SHP77 (cell line): ENCODE data around the gene ZBTB7B.

ENCODE experiments used
- DNase-seq, 2 experiments: peaks; one replicate each; lab custom pipeline; 2025; lab: John Stamatoyannopoulos, UW

ZBTB7B gene

DNA sequence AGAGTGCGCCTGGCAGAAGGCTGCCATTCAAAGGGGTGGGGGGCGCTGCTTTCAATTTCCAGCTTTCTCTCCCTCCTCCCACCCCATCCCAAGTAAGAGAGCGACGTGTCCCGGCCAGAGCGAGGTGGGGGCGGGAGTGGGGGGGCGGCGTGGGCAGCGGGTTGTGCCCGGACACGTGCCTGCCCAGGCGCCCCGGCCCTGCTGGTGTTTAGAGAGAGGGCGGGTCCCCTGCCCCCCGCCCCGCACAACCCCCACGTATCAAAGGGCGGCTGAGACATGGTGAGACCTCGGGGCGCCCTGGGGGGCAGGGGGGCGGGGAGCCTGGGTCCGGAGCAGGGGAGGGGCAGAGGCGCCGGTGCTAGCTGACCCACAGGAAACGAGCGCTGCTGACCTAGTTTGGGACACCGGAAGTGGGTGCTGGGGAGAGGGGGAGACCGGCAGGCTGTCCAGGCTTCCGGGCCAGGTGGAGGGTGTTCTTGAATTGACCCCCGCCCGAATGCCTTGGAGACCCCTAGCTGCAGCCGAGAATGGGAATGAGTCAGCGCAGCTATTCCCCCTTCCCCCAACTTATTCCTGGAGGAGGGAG, 1.3 kb downstream of the ZBTB7B start:
- peak; percentile 72 to 91 for DNase-seq

DNA sequence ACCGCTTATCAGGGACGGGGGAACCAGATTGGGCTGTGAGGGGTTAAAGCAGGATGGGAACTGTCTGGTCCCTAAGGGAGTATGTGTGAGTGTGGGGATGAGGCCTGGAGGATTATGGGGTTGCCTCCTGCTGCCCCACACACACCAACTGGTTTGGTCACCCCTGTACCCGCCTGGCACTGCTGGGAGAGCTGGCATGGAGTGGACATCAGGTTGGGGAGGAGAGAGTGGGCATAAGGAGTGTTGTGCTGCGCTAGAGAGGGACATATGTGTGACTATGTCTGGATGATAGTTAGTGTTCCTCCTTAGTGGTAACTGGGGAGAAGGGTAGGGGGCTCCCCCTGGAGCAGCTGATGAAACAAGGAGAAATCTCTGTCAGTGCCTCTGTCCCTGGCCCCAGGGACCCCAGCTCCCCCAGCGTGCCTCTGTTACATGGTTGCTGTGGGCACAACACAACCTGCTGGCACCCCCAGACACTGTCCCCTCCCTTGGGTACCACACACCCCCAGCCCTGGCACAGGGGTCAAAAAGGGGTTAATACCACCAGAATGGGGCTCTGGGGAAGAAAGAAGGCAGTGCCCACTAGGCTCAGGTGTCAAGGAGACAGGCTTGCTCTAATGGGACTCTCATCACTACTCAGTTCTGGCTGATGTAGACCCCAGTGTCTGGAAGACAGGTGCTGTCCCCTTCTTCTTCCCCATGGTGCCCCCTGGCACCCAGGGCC, 1.9 kb downstream of the ZBTB7B start:
- no peak for DNase-seq

DNA sequence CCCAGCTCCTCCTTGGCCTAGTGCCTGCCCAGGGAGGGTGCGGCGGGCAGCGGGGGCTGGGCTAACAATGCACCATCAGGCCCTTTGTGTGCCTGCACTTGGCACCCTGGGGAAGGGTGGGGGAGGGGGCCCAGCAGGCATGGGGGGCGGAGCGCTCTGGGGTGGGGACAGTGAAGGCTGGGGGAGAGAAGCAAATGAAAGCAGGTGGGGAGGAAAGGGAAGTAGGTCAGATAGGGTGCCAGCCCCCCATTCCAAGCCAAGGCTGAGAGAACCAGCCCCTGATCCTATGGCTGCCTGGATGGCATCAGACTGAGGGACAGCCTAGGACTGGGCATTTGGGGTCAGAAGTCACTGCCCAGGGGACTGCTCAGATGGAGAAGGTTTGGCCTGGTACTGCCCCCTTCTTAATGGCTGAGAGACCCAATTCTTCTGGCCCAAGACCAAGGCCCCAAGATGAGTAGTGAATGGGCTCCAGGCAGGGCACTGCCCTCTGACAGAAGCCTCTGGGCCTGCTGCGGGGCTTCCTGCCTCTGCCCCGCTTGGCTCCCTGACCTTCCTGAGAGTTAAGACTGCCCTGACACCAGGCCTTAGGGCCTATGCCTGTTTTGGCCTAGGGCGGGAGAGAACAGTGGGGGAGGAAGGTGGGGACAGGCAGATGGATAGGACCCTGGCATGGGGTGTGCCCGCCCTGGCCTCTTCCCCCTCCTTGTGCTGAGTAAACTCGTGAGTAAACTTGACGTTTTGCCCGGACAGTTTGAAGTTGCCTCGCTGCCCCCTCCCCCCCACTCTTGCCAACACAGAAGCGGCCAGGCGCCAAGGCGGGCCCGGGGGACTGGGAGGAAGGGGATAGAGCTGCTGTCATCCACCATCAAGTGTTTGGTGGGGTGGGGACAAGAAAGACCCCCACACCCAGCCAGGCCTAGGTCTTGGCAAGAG, 2.7 kb downstream of the ZBTB7B start:
- no peak for DNase-seq

DNA sequence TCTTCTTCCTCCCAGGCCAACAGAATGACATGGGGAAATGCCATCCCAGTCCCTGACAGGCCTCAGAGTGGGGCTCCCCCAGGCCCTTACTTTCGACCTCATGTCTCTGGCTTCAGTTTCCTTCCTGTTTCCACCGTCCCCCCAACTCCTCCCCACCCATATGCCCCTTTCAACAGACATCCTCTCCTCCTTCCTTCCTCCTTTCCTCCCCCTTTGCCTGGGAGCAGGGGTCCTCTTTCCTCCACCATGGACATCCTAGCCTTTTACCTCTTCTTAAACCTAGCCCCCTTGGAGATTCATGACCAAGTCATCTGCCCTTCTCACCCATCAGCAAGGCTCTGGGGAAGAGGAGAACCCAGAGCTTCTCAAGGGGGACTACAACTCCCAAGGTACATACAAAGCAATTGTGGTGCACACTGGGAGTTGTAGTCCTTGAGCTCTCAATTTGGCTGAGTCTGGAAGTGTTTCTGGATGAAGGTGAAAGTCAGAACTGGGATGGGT, 4.0 kb downstream of the ZBTB7B start:
- DNase-seq, result peak; percentile 12 to 47

DNA sequence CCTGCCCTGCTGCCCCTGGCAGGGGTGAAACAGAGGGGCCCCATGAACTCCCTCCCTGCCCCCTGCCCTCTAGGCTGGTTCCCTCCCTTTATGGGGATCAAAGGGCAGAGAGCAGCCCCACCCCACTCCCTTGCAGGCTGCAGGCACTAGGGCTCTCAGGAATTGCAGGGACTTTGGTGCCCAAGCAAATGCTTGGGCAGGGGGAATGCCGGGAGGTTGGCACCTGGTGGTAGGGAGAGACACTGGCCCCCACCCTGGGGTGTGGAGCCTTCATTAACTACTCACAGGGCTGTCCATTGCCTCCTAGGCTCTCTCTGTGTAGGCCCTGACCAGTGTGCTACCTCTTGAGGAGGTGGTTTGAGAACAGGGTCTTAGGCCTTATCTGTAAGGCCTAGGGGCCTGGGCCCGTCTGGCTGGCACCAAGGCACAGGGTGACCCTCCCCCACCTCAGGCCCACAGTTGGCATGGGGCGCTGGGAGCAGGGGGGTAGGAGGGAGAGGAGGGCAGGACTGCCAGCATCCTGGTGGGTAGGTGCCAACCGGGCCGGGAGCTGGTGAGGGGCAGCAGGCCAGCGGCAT, 4.7 kb downstream of the ZBTB7B start:
- no peak for DNase-seq

DNA sequence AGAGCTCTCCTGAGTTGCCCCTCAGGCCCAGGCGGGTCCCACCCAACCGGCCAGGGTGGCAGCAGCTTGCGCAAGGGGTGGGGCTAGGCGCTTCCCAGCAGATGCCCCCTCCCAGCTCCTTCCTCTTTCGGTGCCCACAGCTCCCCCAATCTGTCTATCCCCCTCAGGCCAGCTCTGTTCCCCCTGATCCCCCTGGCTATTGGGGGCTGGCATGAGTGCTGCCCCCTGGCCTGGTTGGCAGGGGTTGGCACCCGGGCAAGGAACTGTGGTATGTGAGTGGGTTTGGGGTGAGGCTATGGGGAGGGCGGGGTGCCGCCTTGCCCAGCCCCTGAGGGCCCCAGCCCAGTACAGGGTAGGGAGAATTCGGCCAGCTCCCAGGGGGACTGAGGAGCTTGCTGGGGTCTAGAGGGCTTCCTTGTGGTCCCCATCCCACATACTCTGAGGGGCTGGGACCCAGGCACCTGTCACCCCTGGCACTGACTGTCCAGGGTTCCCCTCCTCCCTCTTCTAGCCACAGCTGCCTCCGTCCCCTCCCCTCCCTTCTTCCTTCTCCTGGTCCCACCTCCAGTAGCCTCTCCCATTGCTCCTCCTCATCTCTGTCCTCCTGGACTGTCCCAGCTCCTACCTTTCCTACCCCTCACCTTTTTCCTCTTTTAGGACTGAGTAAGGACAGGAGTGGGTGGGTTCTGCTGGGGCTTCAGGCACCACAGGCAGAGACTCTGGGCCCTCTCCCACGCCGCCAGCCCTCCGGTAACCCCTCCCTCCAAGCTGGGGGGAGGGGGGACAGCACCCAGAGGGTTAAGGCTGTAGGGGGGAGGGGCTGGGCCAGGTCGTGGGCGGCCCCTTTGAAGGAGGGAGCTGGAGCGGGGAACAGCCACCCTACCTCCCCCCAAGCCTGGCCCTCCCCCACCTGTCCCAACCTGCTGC, 5.7 kb downstream of the ZBTB7B start:
- no peak for DNase-seq

DNA sequence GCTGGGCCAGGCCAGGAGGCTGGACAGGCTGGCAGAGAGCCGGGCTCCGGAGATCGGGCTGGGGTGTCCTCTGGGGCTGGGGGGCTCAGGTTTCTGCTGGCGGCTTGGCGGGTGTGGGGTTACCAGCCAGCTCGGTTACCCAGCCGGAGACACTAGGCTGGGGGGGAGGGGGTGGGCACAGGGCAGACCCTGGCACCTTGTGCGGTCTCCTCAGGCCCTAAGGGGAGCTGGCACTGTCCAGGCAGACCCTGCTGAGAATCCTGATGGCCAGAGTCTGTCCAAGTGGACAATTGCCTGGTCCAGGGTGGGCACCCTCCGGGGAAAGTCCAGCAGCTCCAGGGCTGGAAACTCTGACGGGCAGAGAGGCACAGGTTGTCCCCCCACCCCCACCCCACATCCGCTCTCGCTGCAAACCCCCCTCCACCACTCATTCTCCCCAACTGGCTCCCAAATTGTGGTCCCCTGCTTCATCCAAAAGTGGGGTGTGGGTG, 6.7 kb downstream of the ZBTB7B start:
- DNase-seq, result no peak

DNA sequence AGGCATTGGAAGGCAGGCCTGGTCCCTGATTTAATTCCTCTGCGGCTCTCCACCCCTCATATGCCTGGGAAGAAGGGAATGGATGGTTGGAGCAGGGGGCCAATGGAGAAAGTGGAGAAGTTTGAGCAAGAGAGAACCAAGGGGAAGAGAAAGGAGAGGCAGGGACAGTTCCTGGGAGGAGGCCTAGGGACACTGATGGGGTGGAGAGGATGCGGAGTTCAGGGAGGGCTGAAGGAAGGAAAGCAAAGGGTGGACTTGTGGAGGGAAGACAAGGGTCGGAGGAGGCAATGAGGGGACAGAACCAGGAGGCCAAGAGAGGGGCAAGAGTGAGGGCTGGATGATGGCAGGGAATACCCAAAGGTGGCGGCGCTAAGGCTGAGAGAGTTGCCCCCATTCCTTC, 7.1 kb downstream of the ZBTB7B start:
- no peak for DNase-seq

DNA sequence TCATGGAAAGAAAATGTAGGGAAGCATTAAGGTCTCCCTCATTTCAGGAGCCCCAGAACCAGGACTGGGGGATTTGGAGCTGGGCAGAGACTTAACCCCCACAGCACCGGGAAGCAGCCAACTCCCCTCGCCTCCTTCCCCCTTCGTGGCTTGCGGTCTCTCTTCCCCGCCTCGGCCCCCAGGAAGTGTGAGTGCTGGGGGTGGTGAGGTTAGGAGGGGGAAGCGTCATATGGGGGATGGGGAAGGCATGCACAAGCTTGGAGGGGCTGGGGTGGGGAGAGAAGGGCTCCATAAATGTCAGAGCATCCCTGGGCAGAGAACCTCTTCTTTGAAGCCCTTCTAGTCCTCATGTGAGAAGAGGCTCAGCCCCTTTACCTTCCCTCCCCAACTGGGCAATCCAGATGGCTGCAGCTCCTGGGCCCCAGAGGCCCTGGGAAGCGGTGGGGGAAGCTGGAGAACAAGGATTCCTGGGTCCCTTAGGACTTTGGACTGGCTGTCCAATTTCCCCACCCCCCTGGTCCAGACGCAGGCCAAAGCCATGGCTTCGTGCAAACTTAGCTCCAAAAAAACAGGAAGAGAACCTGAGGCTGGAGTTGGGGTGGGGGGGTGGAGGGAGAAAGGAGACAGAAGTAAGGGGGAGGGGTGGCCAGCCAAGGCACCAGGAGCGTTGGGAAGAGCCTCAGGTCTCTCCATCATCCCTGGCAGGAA, 7.8 kb downstream of the ZBTB7B start:
- no peak for DNase-seq

DNA sequence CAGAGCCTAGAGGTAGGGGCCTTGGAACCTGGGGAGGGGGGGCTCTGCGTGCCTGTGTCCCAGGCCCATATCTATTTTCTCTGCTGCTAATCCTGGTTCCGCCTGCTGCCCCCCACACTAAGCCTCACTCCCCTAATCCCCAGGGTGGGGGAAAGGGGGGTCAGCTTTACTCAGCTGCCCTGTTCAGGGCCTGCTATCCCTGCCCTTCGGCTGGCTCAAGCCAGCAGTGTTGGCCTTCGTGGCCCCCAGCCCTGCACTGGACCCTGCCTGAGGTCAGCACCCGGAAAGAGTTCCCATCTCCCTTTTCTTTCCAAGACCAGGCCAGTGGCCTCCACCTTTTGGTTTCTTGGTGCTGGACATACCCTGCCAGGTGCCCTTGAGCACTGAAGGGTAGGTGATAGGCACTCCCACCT, 8.4 kb downstream of the ZBTB7B start:
- no peak for DNase-seq

DNA sequence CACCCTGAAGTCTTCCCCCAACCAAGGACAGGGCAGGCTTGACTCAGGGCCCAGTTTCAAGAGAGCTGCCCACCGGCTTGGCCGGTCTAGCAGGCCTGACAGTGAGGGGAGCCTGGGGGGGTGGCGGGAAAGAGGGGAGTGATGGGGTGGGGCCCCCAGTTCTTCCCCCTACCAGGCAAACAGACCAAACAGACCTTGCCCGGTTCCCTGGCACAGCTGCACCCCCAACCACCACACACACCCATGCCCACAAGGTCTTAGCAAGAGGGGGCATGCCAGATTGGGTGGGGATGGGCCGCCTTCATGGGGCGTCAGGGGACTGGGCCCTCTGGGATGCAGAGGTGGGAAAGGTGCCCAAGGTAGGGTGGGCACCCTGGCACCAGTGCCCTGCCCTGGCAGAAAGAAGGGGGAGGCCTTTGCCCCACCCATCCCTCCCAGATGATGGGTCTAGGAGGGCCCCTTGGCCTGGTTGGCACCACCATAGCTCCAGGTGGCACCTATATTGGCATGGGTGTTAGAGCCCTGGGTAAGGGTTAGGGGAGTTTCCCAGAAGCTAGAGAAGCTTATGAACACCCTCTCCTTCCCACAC, 8.9 kb downstream of the ZBTB7B start:
- DNase-seq, result no peak

DNA sequence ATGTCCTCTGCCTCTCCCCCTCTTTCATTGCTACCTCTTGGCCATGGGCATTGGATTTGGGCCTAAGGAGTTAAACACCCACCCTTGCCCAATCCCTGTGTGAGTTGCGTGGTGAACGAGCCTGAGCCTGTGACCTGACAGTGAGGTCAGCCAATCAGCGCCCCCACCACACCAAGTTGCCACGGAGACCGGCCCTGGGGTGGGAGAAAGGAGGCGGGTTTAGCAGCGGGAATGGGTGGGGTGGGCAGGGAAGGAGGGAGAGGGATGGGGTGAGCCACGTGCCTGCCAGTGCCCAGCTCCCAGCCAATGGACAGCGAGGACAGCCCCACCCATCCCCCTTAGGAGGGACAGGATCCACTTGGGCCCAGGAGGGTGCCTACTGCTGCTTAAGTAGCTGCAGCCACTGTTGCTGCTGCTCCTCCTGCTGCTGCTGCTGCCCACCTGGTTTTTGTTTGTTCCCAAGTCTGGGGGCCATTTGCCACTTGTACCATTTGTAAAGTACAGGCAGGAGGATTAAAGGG, 9.5 kb downstream of the ZBTB7B start:
- no peak for DNase-seq

DNA sequence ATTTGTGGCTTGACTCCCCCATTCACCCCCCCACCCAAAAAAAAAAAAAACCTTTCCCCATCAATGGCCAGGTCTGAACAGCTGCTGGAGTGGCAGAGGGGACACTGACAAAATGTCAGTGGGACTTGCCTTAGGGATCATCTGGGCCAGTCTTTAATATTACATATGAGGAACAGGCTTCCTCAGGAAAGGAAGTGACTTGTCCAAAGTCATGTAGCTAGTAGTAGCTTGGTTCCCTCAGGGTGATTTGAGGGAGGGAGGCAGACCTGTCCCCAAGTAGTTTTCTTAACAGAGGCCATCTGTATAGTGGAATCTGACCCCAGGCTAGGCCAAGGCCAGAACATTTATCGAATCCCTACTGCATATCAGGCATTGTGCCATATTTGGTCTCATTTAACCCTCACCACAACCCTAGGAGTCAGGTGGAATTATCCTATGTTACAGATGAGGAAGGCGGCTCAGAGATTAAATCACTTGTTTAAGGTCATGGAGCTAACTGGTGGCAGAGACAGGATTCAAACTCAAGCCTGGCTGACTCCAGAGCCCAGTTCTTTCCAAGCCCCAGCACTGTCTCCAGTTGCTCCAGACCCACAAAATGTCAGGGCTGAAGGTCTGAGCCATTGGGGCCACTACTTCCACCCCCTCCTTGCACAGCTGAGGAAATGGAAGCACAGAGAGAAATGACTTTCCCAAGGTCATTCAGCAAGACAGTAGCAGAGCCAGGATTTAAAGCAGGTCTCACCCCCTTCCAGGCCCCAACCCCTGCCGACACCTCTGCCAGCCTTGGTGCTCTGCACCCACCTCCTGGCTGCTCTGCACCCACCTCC, 10.4 kb downstream of the ZBTB7B start:
- DNase-seq, result no peak

DNA sequence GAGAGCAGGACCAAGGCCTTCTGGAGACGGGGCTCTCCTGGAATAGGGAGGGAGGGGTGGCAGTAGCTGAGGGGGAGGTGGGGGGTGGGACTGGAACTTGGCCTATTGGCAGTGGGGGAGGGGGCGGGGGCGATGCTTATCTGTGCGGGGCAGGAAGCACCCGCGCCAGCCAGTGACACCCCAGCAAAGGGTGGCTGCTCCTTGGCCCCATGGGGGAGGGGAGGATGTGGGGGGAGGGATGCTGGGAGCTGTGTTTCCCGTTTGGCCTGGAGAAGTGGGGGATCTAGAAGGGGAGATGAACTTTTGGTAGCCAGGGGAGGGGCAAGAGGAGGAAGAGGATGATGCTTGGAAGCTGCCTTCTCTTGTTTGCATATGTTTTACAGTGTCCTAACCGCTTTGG, 11.0 kb downstream of the ZBTB7B start:
- DNase-seq, result no peak

DNA sequence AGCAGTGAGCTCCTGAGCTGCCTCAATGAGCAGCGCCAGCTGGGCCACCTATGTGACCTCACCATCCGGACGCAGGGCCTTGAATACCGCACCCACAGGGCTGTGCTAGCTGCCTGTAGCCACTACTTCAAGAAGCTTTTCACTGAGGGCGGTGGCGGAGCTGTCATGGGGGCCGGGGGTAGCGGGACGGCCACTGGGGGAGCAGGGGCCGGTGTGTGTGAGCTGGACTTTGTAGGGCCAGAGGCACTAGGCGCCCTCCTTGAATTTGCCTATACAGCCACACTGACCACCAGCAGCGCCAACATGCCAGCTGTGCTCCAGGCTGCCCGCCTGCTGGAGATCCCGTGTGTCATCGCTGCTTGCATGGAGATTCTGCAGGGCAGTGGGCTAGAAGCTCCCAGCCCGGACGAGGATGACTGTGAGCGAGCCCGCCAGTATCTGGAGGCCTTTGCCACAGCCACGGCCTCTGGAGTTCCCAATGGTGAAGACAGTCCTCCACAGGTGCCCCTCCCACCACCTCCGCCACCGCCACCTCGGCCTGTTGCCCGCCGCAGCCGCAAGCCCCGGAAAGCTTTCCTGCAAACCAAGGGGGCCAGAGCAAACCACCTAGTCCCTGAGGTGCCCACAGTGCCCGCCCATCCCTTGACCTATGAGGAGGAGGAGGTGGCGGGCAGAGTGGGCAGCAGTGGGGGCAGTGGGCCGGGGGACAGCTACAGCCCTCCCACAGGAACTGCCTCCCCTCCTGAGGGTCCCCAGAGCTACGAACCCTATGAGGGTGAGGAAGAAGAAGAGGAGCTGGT, 12.3 kb downstream of the ZBTB7B start:
- no peak for DNase-seq

DNA sequence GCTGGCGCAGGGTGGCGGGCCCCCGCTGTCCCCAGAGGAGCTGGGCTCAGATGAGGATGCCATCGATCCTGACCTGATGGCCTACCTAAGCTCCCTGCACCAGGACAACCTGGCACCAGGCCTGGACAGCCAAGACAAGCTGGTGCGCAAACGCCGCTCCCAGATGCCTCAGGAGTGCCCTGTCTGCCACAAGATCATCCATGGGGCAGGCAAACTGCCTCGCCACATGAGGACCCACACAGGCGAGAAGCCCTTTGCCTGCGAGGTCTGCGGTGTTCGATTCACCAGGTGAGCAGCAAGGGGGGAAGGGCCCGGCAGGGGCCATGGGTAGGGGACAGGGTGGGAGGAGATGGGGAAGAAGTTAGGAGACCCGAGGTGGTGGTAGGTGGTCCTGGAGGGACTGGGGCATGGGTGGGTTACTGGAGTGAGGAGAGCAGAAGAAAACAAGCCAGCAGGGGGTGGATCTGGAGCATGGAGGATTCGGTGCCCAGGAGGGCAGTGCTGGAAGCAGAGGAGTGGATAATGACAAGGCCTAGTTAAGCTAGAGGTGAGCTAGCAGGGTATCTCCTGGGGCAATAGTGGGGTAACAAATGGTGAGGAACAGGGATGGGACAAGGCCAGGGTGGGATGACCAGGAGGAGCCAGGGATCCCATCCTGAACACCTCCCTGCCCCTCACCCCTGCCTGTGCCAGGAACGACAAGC, 13.1 kb downstream of the ZBTB7B start:
- no peak for DNase-seq

DNA sequence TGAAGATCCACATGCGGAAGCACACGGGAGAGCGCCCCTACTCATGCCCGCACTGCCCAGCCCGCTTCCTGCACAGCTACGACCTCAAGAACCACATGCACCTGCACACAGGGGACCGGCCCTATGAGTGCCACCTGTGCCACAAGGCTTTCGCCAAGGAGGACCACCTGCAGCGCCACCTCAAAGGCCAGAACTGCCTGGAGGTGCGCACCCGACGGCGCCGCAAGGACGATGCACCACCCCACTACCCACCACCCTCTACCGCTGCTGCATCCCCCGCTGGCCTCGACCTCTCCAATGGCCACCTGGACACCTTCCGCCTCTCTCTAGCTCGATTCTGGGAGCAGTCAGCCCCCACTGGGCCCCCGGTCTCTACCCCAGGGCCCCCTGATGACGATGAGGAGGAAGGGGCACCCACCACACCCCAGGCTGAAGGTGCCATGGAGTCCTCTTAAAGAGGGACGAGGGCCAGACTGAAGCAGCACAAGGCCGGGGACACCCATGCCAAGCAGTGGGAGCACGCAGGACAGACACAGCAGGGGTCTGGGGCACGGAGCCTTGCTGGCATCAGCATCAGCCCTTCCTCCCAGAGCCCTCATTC, 13.7 kb downstream of the ZBTB7B start:
- no peak for DNase-seq
